Activated CD4-positive, CD25-positive, alpha-beta regulatory T cell treated with anti-CD3 and anti-CD28 coated beads, Interleukin-2, amount 50 U/mL, for 24 hours (primary cell): Measurements from ENCODE around the gene C1orf159.
"Not testable (repeated sequence)": the region's sequence is repeated elsewhere in the genome, so short reads cannot be mapped to it uniquely, and the experiment has no call there.

ENCODE experiments used
- ATAC-seq, 2 donors: fragments of 150-1000 bp; cut with Tn5 transposase; one replicate each; pipeline ENCODE4 v1.10.0; 2021; ENCODE audit warnings: mild to moderate bottlenecking in 1 of 2, moderate library complexity in 1 of 2

The C1orf159 gene

DNA sequence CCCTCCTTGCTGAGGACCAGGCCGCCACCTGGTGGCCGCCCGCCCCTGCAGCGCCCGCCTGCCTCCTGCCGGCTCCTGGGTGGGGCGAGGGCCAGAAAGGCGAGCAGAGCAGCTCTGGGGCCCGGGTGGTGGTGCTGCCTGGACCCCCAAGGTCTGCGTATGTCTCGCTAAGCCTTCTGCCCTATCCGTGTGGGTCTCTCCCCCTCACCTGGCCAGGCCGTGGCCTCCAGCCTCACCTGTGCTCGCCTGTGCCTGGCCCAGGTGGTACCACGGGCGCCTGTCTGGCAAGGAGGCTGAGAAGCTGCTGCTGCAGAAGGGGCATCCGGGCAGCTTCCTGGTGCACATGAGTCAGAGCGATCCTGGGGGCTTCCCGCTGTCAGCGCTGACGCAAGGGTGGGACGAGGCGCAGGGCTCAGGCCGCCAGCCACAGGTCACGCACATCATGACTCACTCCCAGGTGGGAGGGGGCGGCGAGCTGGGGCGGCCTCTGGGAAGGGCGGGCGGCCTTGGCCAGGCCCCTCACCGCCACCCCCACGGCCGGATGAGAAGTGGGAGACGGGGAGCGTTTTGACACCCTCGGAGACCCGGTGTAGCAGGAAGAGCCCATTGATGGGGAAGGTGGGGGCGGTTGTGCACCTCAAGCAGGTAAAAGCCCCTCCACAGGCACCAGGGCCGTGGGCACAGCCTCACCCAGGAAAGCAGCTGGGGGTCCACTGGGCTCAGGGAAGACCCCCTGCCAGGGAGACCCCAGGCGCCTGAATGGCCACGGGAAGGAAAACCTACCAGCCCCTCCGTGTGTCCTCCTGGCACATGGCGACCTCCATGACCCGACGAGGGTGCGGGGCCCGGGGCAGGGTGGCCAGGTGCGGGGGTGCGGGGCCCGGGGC is 51.7 kb downstream of the C1orf159 start:
- peak; percentile 83 to 86 for ATAC-seq

DNA sequence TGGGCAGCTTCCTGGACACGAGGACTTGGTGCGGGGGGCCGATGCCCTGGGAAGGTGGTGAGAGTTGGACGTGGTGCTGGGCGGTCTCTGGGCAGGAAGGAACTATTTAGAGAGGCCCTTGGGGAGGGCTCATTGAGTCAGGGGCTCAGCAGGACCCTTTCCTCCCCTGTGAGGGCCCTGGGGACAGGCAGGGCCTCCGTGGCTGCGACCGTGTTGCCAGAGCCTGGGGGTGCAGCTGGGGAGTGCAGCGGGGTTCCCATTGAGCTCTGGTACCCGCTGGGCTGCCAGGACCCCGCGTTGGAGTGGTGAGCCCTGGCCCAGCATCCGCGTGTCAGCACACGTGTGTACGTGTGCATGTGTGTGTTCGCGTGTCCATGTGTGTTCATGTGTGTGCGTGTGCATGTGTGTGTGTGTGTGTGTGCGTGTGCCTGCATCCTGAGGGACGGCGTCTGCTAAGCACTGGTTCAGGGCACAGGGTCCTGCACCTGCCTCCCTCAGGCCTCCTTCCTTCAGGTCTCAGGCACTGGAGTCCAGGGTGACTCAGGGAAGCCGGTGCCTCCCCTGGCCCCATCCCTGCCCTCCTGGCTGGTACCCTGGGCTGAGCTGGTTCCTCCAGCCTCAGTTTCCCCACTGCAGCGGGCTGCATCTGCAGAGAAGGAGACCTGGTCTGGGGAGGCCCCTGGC is 52.5 kb downstream of the C1orf159 start:
- no peak for ATAC-seq

DNA sequence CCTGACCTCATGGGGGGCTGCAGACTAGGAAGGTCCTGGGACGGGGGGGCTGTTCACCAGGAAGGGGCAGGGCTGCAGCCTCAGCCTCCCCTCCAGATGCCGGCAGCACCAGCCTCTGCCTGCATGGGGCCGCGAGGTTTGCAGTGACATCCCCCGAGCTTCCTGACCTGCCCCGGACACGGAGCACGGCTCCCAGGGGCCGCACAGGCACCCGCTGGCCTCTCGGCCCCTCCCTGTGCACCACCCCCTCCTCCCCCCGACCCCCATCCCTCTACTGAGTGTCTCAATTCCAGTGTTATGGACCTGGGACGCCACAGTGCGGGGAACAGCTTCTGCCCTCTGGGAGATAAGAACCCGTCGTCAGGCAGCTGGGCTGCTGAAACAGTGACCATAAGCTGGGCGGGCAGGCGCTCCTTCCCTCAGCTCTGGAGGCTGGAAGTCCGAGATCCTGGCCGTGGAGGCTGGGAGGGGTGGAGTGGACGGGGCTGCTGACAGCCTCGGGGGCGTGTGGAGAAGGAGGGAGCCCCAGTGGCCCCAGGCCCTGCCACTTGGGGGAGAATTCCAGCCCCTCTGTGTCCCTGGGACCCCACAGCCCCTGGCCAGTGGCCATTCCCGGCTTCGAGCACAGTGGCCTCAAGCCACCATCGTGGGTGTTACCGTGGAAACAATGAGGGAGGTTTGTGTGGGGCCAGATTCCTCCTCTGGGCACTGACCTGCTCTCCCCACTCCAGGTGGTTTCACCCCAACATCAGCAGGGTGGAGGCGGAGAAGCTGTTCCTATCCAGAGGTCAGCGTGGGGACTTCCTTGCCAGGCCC is 53.3 kb downstream of the C1orf159 start:
- no peak for ATAC-seq

DNA sequence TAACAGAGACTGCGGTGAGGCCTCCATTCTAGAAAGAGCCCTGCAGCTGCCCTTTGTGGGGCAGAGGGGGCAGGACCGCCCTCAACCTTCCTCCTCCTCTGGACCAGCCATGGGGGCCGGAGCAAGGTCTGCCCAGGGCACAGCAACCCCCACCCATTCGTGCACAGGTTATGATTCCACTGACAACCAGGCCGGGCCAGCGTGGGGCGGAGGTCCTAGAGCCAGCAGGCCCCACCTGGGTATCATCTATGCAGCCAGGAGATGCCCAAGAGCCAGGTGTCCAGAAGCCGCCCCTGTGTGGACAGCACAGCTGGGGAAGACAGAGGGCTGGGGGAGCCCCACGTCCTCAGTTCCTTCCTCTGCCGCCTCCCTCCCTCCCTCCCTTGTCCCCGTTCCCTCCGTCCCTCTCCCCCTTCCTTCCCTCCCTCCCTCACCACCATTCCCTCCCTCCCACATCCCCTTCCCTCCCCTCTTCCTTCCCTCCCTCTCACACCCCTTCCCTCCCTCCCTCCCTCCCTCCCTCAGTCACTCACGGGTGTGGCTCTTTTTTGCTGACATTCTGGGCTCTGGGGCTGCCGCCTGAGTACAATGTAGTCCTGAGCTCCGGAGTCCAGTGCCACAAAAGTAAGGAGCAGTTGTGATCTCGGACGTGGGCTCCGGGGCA is 54.1 kb downstream of the C1orf159 start:
- no peak for ATAC-seq

DNA sequence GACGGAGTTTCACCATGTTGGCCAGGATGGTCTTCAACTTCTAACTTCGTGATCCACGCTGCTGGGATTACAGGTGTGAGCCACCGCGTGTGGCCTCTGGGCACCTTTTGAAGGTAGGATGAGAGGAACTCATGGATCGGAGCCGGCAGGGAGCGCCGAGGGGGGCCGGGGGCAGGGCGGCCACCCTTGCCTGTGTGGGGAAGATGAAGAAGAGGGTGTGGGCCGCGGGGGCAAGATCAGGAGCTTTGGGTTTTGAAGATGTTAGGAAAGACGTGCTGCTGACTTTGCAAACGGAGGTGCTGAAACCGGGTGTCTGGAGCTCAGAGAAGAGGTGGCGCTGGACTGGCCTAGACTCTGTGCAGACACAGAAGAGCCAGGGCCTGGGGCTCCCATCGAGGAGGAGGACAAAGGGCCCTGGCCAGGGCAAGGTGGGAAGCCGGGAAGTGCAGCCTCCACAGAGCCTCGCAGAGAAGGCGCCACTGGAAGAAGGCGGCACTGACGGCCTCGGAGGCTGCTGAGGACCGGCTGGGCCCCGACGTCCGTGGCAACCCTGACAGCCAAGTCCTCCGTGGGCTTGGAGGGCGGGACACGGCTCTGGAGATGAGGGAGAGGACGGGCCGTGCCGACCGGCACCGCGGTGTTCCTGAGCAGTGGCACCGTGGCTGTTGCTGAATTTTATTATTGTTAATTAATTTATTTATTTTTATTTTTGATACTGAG is 55.4 kb downstream of the C1orf159 start:
- ATAC-seq, result no peak

DNA sequence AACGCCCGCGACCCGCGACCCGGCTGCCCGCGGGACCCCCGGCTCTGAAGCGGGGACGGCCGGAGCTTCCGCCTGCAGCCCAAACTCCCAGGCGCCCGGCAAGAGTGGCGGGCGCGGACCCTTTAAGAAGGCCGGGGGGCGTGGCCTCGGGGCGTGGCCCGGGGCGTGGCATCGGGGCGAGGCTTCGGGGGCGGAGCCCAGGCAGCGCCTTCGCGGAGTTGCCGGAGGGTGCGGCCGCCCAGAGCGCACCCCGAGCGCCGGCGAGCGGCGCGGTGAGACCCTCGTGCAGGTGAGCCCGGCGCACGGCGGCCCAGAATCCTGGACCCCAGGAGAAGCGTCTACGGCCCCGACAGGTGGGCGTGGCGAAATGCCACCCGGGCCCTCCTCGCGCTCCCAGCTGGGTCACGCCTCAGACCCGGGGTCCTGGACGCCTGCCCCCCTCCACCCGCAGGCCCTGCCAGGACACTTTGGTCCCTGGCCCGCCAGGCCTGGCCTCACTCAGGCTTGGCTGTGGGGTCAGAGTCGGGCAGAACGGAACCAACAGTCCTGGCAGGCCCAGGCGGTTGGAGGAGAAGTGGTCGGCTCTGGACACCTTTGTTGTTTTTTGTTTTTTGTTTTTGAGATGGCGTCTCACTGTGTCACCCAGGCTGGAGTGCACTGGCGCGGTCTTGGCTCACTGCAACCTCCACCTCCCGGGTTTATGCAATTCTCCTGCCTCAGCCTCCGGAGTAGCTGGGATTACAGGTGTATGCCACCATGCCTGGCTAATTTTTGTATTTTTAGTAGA is 56.2 kb downstream of the C1orf159 start:
- ATAC-seq, result peak; percentile 63

DNA sequence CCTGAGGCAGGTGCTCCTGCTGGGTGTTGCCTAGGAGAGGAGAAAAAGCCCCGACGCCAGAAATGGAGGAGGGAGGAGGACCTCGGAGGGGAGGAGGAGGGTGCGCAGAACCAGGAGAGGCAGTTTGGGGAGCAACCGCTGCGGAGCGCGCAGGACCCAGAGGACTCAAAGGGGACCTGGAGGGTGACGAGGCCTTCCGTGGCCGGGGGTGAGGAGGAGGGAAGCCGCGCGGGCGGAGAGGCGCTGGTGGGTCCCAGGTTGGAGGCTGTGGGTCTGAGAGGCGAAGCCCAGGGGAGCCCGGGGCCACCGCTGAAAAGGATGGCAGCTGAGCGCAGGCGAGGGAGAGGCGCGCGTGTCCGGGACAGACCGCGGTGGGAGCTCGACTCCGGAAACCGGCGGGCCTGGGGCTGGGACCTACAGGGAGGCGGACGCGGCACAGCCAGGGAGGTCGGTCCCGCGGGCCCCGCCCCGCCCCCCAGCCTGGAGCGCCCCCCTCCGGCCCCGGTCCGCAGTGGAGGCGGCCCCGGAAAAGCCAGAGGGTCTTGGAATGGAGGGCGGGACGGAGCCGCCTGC is 56.9 kb downstream of the C1orf159 start:
- peak; percentile 9 to 15 for ATAC-seq

DNA sequence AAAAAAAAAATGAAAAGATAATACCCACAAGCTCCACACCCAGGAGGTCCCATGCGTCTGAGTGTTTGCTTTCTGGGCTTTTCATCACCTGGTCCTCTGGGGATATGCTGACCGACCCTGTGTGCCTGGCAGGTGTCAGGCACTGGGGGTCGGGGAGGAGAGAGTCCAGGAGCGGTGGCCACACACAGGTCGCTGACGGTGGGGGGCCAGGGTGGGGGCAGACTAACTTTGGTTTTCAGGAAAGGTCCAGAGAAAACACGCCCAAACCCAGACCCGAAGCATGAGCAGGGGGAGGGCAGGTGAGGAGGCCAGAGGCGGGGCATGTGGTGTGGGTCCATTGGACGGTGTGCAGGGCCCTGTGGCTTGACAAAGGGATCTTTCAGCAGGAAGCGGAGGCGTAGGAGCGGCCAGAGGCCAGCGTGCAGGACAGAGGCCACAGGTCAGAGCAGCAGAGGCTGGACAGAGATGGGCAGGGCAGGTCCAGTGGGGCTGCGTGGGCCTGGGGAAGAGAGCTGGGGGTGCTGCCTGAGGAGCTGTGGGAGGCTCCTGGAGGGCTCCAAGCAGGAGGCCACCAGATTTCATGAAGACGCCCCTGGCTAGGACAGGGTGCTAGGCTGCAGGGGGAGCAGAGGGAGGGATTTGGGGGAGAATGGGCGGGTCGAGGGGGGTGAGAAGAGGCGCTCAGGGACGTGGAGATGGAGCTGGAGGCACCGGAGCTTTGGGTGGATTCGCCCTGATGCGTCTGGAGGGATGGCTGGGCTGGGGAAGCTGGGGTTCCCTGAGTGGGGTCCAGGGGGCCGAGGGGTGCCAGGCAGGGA is 57.6 kb downstream of the C1orf159 start:
- no peak for ATAC-seq

DNA sequence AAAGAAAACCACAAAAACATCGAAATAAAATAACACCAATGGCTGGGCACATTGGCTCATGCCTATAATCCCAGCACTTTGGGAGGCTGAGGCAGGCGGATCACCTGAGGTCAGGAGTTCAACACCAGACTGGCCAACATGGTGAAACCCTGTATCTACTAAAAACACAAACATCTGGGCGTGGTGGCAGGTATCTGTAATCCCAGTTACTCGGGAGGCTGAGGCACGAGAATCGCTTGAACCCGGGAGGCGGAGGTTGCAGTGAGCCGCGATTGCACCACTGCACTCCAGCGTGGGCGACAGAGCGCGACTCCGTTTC is 58.2 kb downstream of the C1orf159 start:
- ATAC-seq, result not testable (repeated sequence)

DNA sequence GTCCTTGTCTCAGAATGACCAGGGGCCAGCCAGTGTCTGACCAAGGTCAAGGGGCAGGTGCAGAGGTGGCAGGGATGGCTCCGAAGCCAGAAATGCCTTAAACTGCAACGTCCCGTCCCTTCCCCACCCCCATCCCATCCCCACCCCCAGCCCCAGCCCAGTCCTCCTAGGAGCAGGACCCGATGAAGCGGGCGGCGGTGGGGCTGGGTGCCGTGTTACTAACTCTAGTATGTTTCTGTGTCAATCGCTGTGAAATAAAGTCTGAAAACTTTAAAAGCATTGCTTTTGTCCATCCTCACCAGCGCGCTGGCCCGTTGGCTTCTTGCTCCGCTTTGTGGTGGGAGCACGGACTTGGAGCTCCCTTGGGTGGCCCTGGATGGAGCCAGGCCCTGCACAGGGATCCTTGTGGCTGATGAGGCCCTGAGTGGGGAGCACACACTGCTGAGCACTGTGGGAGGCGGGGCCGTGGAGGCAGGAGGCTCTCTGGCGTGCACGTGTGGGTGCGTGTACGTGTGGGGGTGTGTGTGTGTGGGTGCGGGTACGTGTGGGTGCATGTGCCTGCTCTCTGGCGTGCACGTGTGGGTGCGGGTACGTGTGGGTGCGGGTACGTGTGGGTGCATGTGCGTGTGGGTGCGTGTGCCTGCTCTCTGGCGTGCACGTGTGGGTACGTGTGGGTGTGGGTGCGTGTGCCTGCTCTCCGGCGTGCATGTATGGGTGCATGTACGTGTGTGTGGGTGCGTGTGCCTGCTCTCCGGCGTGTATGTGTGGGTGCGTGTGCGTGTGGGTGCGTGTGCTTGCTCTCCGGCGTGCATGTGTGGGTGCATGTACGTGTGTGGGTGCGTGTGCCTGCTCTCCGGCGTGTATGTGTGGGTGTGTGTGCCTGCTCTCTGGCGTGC is 59.8 kb downstream of the C1orf159 start:
- no peak for ATAC-seq

DNA sequence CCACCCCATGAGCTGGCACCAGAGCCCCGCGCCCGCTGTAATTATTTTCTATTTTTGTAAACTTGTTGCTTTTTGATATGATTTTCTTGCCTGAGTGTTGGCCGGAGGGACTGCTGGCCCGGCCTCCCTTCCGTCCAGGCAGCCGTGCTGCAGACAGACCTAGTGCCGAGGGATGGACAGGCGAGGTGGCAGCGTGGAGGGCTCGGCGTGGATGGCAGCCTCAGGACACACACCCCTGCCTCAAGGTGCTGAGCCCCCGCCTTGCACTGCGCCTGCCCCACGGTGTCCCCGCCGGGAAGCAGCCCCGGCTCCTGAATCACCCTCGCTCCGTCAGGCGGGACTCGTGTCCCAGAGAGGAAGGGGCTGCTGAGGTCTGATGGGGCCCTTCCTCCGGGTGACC is 60.9 kb downstream of the C1orf159 start:
- ATAC-seq, result no peak

DNA sequence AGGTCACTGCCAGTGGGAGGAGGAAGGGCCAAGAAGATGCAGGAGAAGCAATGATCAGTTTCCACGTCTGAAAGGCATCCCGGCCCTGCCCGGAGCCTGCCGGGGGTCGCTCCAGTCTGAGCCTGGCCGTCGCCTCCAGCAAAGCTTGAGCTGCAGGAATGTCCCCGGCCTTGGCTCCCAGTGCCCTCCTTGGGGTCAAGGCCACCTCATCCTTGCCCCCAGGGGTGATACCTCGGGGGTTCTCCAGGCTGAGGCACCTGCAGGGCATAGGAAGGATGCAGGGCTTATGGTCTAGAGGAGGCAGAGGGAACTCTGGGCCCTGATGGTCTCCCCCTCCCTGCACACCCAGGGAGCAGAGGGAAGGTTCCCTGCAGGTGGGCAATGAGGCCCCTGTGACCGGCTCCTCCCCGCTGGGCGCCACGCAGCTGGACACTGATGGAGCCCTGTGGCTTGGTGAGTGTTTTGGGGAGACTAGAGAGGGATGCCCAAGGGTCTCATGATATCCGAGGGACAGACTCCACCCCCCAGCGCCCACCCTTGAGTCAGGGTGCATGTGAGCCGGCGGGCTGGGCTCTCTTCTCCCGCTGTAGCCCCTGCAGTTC is 61.7 kb downstream of the C1orf159 start:
- ATAC-seq, result no peak

DNA sequence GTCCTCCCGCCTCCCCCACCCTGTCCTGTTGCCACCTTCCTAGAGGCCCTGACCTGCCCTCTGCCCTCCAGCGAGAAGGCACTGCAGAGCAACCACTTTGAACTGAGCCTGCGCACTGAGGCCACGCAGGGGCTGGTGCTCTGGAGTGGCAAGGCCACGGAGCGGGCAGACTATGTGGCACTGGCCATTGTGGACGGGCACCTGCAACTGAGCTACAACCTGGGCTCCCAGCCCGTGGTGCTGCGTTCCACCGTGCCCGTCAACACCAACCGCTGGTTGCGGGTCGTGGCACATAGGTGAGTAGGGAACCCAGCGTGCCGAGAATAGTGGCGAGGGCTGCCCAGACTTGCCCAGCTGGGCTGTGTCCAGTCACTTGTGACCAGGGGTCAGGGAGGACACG is 62.2 kb downstream of the C1orf159 start:
- ATAC-seq, result no peak

DNA sequence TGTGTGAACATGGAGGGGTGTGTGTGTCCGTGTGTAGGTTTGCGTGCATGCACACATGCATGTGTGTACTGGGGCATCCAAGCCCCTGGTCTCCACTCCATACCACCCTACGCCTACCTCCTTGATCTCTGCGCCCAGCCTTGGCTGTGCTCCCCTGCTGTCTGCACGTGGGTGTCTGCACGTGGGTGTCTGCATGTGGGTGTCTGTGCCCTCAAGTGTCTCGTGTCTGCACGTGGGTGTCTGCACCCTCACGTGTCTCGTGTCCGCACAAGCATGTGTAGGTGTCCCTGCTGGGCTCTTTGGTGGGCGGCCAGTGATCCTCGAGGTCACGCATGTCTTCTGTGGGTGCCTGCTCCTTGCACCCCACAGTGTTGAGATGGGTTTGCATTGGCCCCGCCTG is 62.9 kb downstream of the C1orf159 start:
- ATAC-seq, result no peak

DNA sequence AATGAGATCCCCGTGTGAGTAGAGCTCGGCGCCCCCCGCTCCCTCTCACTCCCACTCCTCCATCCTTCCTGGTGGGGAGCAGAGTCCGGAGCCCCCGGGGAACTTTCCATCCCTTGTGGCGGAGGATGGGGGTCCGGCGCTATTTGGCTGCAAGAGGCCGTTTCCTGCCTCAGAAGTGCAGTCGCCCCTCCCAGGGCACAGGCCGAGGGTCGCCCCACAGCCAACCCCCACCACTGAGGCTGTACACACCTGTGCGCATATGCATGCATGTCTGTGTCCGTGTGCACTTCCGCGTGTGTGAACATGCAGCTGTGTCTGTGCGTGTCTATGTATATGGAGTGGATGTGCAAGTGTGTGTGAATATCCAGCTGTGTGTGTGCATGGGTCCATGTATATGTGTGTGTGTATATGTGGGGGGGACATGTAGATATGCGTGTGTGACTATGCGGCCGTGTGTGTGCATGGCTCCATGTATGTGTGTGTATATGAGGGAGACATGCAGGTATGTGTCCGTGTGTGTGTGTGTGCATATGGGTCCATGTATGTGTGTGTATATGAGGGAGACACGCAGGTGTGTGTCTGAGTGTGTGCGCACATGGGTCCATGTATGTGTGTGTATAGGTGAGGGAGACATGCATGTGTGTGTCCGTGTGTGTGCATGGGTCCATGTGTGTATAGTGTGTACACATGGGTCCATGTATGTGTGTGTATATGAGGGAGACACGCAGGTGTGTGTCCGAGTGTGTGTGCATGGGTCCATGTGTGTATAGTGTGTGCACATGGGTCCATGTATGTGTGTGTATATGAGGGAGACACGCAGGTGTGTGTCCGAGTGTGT is 63.7 kb downstream of the C1orf159 start:
- ATAC-seq, result no peak

DNA sequence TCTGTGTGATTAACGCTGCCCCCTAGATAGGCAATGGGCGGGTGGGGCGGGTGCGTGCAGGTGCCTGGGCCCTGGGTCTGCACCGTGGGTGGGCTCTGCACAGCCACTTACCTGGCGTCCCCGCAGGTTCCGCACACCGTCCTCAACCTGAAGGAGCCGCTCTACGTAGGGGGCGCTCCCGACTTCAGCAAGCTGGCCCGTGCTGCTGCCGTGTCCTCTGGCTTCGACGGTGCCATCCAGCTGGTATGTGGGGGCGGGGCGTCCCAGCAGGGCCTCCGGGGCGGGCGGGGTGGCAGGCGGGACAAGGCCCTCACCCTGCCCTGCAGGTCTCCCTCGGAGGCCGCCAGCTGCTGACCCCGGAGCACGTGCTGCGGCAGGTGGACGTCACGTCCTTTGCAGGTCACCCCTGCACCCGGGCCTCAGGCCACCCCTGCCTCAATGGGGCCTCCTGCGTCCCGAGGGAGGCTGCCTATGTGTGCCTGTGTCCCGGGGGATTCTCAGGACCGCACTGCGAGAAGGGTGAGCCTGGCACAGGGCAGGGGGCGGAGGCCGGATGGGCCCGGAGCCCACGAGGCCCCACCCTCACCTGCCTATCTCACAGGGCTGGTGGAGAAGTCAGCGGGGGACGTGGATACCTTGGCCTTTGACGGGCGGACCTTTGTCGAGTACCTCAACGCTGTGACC is 64.6 kb downstream of the C1orf159 start:
- no peak for ATAC-seq

DNA sequence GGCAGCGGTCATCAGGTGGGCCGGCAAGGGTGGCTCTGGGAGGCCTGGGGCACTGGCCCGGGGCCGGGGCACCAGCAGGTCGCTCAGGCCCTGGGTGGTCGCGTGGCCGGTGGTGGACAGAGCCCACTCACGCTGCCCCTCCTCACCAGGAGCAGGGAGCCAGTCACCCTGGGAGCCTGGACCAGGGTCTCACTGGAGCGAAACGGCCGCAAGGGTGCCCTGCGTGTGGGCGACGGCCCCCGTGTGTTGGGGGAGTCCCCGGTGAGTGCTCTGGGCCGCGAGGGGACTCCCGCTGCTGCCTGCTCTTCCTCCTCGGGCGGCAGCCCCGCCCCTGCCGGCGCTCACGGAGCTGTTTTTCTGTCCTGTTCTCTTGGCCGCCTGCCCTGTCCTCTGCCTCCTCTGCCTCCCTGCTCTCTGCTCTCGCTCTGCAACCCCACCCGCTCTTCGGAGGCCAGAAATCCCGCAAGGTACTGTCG is 65.3 kb downstream of the C1orf159 start:
- ATAC-seq, result peak in 1 of 2 donors; percentile 31
